ENCODE results near the gene DMWD.

DNA sequence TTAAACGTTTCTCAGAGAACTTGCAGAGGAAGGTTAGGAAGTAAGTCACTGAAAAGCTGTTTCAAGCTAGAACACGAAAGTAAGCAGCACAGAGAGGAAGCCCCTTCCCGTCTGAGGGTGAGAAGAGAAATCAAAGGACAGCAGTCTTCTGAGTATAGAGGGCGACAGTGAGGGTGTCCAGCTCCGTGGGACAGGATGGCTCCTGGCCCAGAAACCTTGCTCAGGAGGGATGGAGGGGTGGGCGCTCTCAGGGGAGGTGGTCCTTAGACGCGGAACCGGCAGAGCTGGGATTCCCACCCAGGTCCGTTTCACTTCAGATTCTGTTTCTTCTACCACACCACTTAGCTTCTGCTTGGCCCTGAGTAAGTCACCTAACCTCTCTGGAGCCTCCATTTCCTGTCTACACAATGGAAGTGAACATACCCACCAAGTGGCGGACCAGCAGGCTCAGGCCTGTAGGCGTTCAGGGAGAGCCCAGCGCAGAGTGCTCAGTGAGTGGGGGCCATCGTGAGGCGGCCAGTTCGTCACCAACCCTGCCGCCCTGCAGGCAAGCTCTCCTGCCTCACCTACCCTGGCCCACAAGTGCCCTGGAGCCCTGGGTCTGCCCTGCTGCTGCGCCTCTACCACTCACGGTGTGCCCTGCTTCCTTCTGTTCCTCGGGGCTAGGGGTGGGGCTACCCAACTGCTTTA is 27.9 kb upstream of the DMWD start:
- TF ChIP-seq POLR2A (IDR thresholded peaks at IDR 0.05) (no peak), POLR2AphosphoS5 (IDR thresholded peaks at IDR 0.05) (no peak), EP300 (IDR thresholded peaks at IDR 0.05; ENCODE audit: low read depth) (no peak)
- TF ChIP-seq, protein P1, sequence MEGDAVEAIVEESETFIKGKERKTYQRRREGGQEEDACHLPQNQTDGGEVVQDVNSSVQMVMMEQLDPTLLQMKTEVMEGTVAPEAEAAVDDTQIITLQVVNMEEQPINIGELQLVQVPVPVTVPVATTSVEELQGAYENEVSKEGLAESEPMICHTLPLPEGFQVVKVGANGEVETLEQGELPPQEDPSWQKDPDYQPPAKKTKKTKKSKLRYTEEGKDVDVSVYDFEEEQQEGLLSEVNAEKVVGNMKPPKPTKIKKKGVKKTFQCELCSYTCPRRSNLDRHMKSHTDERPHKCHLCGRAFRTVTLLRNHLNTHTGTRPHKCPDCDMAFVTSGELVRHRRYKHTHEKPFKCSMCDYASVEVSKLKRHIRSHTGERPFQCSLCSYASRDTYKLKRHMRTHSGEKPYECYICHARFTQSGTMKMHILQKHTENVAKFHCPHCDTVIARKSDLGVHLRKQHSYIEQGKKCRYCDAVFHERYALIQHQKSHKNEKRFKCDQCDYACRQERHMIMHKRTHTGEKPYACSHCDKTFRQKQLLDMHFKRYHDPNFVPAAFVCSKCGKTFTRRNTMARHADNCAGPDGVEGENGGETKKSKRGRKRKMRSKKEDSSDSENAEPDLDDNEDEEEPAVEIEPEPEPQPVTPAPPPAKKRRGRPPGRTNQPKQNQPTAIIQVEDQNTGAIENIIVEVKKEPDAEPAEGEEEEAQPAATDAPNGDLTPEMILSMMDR (IDR thresholded peaks at IDR 0.05), result no peak

All from transverse colon (tissue), 4 donors.